C4-2B (cell line): ENCODE results near the gene TMCC1.
"Not testable (repeated sequence)": the region's sequence is repeated elsewhere in the genome, so short reads cannot be mapped to it uniquely, and the experiment has no call there.

Experiments
- CTCF ChIP-seq: fragments of 450-650 bp; conservative IDR thresholded peaks from 2 replicates; pipeline ENCODE4 v1.5.1; 2017; ENCODE audit warnings: mild to moderate bottlenecking
- ZFX ChIP-seq: fragments of 450-650 bp; IDR thresholded peaks from 2 replicates; pipeline ENCODE4 v1.6.1; 2017

DNA sequence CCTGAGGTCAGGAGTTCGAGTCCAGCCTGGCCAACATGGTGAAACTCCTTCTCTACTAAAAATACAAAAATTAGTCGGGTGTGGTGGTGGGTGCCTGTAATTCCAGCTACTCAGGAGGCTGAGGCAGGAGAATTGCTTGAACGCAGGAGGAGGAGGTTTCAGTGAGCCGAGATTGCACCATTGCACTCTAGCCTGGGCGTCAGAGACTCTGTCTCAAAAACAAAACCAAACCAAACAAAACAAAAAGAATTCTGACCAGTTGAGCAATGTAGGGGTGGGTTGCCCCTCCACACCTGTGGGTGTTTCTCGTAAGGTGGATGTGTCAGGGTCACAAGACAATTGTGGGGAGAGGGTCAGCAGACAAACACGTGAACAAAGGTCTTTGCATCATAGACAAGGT is 252.5 kb downstream of the TMCC1 start:
- not testable (repeated sequence) for TF ChIP-seq CTCF, ZFX
